Activated naive CD4-positive, alpha-beta T cell treated with anti-CD3 and anti-CD28 coated beads for 36 hours (primary cell): ENCODE results near the gene RNF212. TPM values are rescaled to one million over a fixed set of nuclear protein-coding genes. Genes with fewer than 3 reads are reported as not detected.
"Not testable (repeated sequence)": the region's sequence is repeated elsewhere in the genome, so short reads cannot be mapped to it uniquely, and the experiment has no call there.

Experiments
- CTCF ChIA-PET: fragments of 350-600 bp; sonication (Branson Sonifier 250); formaldehyde crosslinking; loops from one replicate; lab custom pipeline; 2021; ENCODE audit warnings: antibody characterized with exemption; lab: Charles Lee
- DNase-seq: peaks from one replicate; pipeline ENCODE4 v3.0.0-alpha.2; 2020
- H3K27ac Mint-ChIP-seq: one replicate; pipeline ENCODE4 v1.8.0; 2021; ENCODE audit warnings: mild to moderate bottlenecking, mixed read lengths
- H3K27me3 Mint-ChIP-seq: one replicate; pipeline ENCODE4 v1.8.0; 2021; ENCODE audit warnings: low read depth, mixed read lengths
- H3K36me3 Mint-ChIP-seq: one replicate; pipeline ENCODE4 v1.8.0; 2021; ENCODE audit warnings: low read depth, mixed read lengths
- H3K4me1 Mint-ChIP-seq: one replicate; pipeline ENCODE4 v1.8.0; 2021; ENCODE audit warnings: low read depth, mixed read lengths
- H3K4me3 Mint-ChIP-seq: one replicate; pipeline ENCODE4 v1.8.0; 2021; ENCODE audit warnings: mild to moderate bottlenecking, moderate library complexity, mixed read lengths
- H3K9me3 Mint-ChIP-seq: one replicate; pipeline ENCODE4 v1.8.0; 2021; ENCODE audit warnings: mixed read lengths
- intact Hi-C: fragments of 100-400 bp; cut with micrococcal nuclease; formaldehyde crosslinking; loops from one replicate; pipeline ENCODE4 v1.15.1; 2023
- total RNA-seq, 2 experiments: library from RNA; stranded (reverse); gene quantifications; one replicate each; pipeline ENCODE4 v1.2.3, GENCODE V29; 2021

Gene RNF212
- total RNA-seq, 2 experiments from 2014 or later: 0.98 to 2.2 TPM

DNA sequence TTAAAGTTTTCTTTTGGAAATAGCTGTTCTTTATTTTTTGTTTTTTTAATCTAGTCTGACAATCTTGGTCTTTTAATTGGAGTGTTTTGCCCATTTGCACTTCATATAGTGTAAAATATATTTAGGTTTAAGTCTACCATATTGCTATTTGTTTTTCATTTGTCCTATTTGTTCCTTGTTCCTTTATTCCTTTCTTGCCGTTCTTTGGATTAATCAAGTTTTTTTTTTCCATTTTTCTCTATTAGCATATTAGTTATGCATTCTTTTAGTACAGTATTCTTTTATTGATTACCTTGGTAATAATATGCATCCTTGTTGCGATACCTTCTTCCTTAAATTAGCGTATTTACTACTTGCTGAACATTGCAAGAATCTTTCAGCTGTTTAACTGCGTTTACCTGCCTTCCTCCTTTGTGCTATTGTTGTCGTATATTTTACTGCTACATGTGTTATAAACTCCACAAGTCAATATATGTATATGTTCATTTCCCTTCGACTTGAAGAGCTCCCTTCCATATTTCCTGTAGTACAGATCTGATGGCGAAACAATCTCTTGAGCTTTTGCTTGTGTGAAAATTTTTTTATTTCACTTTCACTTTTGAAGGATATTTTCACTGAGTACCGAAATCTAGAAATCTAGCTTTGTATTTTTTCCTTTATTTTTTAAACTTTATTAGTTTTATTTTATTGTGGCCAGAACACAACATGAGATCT lies 23.9 kb upstream of the RNF212 start:
- intact Hi-C loops: no loop called here
- no peak for DNase-seq

DNA sequence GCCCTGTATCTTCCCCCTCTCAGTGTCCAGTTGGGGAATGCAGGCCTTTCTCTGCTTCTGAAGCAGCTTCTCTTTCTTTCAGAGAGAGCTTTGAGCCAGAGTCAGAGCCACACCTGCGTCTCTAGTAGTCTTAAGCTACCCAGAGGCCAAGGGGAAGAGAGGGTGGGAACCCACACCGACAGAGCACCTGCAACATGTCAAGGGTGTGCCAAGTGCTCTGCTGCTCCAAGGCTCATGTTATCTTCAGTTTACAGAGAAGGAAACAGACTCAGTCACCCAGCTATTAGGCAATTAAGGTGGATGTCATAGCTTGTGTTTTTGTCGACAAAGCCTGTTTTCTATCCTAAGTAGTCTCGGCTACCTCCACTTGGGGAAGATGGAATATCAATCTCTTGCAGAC lies 22.7 kb upstream of the RNF212 start:
- no peak for DNase-seq
- H3K36me3 Mint-ChIP-seq: no peaks in the 10 kb centered on the region
- peaks cover 5% of the 10 kb centered on the region for H3K27me3 Mint-ChIP-seq
- H3K9me3 Mint-ChIP-seq: no peaks in the 10 kb centered on the region
- peaks cover 11% of the 10 kb centered on the region for H3K4me1 Mint-ChIP-seq
- intact Hi-C loops: no loop called here
- CTCF ChIA-PET: interaction anchor here (3.8 kb wide), 1 partner anchor 132 kb away, joined by 27 read pairs; no protein-coding TSS in a partner anchor
- no peak overlapping the region for H3K27ac Mint-ChIP-seq
- no peak overlapping the region for H3K4me3 Mint-ChIP-seq

More for the DNA sequence above, 23.9 kb upstream of the RNF212 start:
- CTCF ChIA-PET: interaction anchor here (0.5 to 3.8 kb wide), 6 partner anchors 43 to 468 kb away, joined by 3 to 27 read pairs (median 4); no protein-coding TSS in a partner anchor
- no peaks in the 10 kb centered on the region for H3K36me3 Mint-ChIP-seq
- peak overlapping the region; percentile 75 for H3K4me3 Mint-ChIP-seq
- H3K27ac Mint-ChIP-seq: no peak overlapping the region
- peaks cover 11% of the 10 kb centered on the region for H3K4me1 Mint-ChIP-seq
- no peaks in the 10 kb centered on the region for H3K9me3 Mint-ChIP-seq
- peaks cover 5% of the 10 kb centered on the region for H3K27me3 Mint-ChIP-seq

DNA sequence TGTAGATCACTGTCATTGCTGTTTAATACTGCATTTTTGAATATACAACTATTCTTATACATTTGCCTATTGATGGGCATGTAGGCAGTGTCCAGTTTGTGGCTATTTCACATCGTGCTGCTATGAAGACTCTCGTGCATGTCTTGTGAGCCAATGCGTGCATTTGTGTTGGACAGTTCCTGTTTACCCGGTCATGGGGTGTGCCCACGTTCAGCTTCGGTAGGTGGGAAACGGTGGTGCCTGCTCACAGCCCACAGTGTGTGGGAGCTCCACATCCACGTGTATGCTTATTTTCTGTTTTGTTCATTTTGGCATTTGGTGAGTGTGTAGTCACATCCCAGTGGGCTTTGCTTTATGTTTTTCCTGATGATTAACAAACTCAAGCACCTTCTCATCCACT lies 19.7 kb upstream of the RNF212 start:
- Mint-ChIP-seq H3K36me3 (no peaks in the 10 kb centered on the region), H3K9me3 (no peaks in the 10 kb centered on the region), H3K4me1 (peaks cover 13% of the 10 kb centered on the region), H3K4me3 (no peak overlapping the region), H3K27me3 (no peaks in the 10 kb centered on the region), H3K27ac (no peak overlapping the region)
- DNase-seq: no peak
- intact Hi-C loops: no loop called here
- CTCF ChIA-PET: interaction anchor here (1.5 to 5.4 kb wide), 3 partner anchors 34 to 153 kb away, joined by 3 to 54 read pairs (median 45); no protein-coding TSS in a partner anchor

DNA sequence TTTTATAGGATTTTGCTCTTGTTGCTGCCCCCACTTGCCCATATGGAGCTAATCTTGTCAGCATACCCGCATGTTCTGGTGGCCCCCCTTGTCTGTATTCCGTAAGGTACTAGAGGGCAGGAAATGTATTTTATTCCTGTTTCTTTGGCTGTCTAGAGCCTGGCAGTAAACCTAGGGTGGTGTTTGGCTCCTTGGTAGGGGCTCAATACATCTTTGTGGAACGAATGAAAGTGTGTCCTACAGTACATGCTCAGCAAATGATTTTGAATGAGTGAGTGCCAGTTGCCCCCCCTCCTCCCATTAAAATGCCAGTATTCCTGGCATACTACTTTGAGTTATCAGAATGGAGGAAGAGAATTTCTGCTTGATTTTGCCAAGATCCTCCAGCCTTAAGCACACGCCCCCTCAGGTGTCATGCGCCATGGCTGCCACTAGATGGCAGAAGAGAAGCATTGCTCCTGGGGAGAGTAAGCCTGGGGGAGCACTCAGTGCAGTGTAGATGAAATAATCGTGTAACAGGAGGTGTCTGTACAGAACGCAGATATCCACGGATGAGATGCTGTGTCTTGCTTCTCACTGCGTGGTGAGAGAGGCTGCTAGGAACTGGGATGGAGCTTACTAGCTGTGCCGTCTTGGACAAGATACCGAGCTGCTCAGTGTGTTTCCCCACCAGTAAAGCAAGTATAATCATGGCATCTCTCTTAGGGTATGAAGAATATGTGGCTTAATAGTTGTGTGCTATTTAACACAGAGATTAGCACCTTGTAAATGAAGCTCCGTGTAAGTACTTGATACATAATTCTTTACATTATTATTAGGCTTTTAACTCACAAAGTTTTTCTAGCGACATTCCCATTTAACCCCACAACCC lies 17.2 kb upstream of the RNF212 start:
- CTCF ChIA-PET: interaction anchor here (0.6 to 5.4 kb wide), 31 partner anchors 8 to 229 kb away, joined by 3 to 54 read pairs (median 4); partner anchors contain the start of gene UVSSA
- peaks cover 4% of the 10 kb centered on the region for H3K27me3 Mint-ChIP-seq
- peak; percentile 80 for DNase-seq
- no peak overlapping the region for H3K27ac Mint-ChIP-seq
- intact Hi-C loops: loop anchor here (1.0 kb wide), 3 partner anchors 138 to 221 kb away; no protein-coding TSS in a partner anchor
- no peak overlapping the region for H3K4me3 Mint-ChIP-seq
- peaks cover 2% of the 10 kb centered on the region for H3K4me1 Mint-ChIP-seq
- H3K9me3 Mint-ChIP-seq: no peaks in the 10 kb centered on the region
- no peaks in the 10 kb centered on the region for H3K36me3 Mint-ChIP-seq

DNA sequence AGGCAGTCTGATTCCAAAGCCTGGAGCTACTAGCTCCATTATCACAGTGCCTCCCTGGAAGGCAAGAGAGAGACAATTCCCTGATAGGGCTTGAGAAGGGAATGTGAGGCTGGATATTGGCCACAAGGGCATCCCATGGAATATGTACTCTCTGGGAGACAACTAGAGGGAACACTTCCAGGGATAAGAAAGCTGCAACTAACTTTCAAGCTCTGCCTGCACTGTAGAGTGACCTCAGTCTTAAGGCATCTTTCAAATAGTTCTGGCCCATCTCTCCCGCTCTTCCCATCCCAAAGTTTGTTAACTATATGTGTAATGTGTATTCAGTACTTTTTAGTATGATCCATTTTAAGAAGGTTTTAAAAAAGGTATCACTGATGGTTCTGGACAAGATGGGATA lies 13.1 kb upstream of the RNF212 start:
- DNase-seq: no peak
- no peaks in the 10 kb centered on the region for H3K36me3 Mint-ChIP-seq
- peaks cover 4% of the 10 kb centered on the region for H3K27me3 Mint-ChIP-seq
- intact Hi-C loops: no loop called here
- H3K27ac Mint-ChIP-seq: no peak overlapping the region
- no peaks in the 10 kb centered on the region for H3K9me3 Mint-ChIP-seq
- H3K4me1 Mint-ChIP-seq: peaks cover 2% of the 10 kb centered on the region
- CTCF ChIA-PET: interaction anchor here (0.7 kb wide), 1 partner anchor 162 kb away, joined by 3 read pairs; no protein-coding TSS in a partner anchor
- no peak overlapping the region for H3K4me3 Mint-ChIP-seq

DNA sequence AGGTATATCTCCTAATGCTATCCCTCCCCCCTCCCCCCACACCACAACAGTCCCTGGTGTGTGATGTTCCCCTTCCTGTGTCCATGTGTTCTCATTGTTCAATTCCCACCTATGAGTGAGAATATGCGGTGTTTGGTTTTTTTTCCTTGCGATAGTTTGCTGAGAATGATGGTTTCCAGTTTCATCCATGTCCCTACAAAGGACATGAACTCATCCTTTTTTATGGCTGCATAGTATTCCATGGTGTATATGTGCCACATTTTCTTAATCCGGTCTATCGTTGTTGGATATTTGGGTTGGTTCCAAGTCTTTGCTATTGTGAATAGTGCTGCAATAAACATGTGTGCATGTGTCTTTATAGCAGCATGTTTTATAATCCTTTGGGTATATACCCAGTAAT lies 12.1 kb upstream of the RNF212 start:
- CTCF ChIA-PET, H3K9me3 Mint-ChIP-seq, H3K4me3 Mint-ChIP-seq, H3K27ac Mint-ChIP-seq, H3K27me3 Mint-ChIP-seq, intact Hi-C loops, H3K4me1 Mint-ChIP-seq, H3K36me3 Mint-ChIP-seq, DNase-seq: not testable (repeated sequence)

DNA sequence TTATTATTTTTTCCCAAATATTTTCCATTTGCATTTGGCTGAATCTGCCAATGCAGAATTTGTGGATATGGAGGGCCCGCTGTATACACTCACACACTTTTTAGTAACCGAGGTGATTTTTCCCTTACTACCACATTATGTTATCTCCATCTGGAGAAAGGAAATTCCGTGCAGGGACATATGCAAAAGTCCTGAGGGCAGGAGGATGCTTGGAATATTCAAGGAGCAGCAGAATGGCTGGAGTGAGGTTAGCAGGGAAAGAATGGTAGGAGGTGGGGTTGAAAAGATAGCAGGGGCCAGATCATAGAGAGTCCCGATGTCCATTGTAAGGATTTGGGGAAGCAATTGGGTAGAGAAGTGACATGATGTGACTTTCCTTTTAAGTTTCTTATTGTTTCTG lies 11.5 kb upstream of the RNF212 start:
- Mint-ChIP-seq H3K4me1 (no peaks in the 10 kb centered on the region), H3K9me3 (no peaks in the 10 kb centered on the region), H3K4me3 (no peak overlapping the region), H3K36me3 (no peaks in the 10 kb centered on the region), H3K27ac (no peak overlapping the region), H3K27me3 (peaks cover 4% of the 10 kb centered on the region)
- no peak for DNase-seq
- CTCF ChIA-PET: no interaction called here
- intact Hi-C loops: no loop called here

DNA sequence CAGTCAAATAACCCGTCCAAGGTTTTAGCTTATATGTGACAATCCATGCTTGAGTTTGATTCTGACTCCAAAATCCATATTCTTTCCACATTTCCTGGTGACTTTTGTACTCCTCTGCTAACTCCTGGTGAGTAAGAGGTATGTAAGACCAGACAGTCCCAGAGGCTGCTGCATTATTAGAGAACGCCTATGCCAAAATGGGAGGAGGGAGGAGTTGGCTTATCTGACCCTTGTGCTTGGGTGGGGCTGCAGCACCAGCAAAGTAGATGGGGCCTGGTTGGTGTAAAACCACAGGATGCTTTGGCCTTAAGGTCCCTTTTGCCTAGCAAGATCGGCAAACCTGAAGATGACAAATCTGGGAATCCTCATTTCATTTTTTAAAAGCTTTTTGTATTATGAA lies 9.1 kb upstream of the RNF212 start:
- H3K27ac Mint-ChIP-seq: no peak overlapping the region
- CTCF ChIA-PET: interaction anchor here (1.1 to 2.4 kb wide), 2 partner anchors 9 to 23 kb away, joined by 3 to 15 read pairs; no protein-coding TSS in a partner anchor
- H3K4me3 Mint-ChIP-seq: no peak overlapping the region
- no peaks in the 10 kb centered on the region for H3K9me3 Mint-ChIP-seq
- no peak for DNase-seq
- H3K27me3 Mint-ChIP-seq: peaks cover 4% of the 10 kb centered on the region
- H3K36me3 Mint-ChIP-seq: no peaks in the 10 kb centered on the region
- H3K4me1 Mint-ChIP-seq: no peaks in the 10 kb centered on the region
- intact Hi-C loops: no loop called here

DNA sequence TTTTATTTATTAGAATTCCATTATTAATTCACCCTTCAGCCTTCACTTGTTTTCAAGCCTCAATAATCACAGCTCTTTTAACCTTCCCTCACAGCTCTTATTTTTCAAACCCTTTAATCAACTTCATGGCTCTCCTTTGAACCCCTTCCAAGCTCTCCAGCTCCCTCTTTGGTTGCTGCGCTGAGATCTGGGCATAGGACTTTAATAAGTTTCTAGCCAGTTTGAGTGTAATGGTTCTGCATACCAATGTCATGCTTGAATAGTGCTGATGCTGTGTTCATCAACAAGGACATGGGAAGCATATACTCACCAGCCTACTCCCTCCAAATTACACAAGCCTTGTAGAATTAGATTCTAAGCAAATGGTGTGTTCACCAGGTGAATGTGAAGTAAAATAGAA lies 3.5 kb upstream of the RNF212 start:
- peaks cover 8% of the 10 kb centered on the region for H3K27me3 Mint-ChIP-seq
- no peak for DNase-seq

DNA sequence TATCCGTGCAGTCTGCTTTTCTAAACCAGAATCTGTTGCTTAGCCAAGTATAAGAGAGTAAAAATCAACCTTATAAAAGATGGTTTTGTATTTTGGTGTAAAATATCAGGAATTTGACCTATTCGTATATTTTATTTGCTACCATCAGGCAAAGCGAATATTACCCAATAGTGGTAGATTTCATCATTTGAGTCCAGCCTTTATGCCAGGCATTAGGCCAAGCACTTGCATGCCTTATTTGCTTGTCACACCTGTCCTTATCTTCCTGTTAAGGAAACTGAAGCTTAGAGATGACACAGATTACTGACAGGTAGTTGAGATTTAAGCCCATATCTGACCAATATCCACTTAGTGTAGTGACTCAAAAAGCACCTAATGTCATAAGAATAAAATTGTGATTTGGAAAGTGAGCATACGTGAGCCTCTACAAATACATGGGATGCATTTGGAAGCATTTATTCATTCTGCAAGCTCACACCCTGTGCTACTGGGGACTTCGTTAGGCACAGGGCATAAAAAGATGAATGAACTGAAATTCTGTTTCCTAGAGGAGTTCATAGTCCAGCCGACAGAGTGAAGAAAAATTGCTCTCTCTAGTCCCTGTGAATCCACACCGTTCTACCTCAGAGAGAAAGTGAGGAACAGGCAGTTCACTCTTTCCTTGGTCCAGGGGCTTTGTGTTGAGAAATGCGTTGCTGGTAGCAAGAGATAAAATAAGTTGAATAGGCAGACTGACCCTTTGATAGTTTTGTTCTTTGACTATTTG lies 2.3 kb upstream of the RNF212 start:
- Mint-ChIP-seq H3K36me3 (no peaks in the 10 kb centered on the region), H3K4me1 (no peaks in the 10 kb centered on the region), H3K27me3 (peaks cover 16% of the 10 kb centered on the region), H3K9me3 (no peaks in the 10 kb centered on the region), H3K27ac (no peak overlapping the region), H3K4me3 (no peak overlapping the region)
- intact Hi-C loops: no loop called here
- no peak for DNase-seq
- CTCF ChIA-PET: interaction anchor here (0.9 kb wide), 2 partner anchors 153 to 177 kb away, joined by 4 to 5 read pairs; no protein-coding TSS in a partner anchor

More for the DNA sequence above, 3.5 kb upstream of the RNF212 start:
- Mint-ChIP-seq H3K27ac (no peak overlapping the region), H3K9me3 (no peaks in the 10 kb centered on the region), H3K4me3 (no peak overlapping the region), H3K36me3 (no peaks in the 10 kb centered on the region), H3K4me1 (no peaks in the 10 kb centered on the region)
- intact Hi-C loops: no loop called here
- CTCF ChIA-PET: interaction anchor here (0.9 kb wide), 1 partner anchor 152 kb away, joined by 4 read pairs; no protein-coding TSS in a partner anchor

DNA sequence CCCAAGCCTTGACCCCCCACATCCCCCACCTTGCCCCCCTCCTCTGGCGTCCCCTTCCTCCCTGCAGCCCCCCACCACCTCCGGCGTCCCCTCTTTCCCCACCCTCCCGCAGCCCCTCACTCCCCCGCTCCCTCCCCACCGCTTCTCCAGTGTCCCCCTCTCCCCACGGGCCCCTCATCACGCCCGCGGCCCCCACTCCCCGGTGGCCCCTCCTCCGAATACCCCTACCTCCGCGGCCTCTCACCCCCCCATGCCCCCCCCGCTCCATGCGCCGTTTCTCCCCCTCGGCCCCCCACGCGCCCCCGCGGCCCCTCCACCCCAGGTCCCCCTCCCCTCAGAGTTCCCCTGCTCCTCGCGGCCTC lies 562 bp downstream of the RNF212 start:
- CTCF ChIA-PET: no interaction called here
- Mint-ChIP-seq H3K27me3 (peaks cover 23% of the 10 kb centered on the region), H3K27ac (no peak overlapping the region), H3K4me1 (no peaks in the 10 kb centered on the region), H3K9me3 (no peaks in the 10 kb centered on the region), H3K4me3 (no peak overlapping the region), H3K36me3 (no peaks in the 10 kb centered on the region)
- DNase-seq: no peak
- intact Hi-C loops: no loop called here
